Activated CD8-positive, alpha-beta memory T cell treated with anti-CD3 and anti-CD28 coated beads, Interleukin-2, amount 50 U/mL, for 1 hour (primary cell): ENCODE results near the gene PPM1K.
"Not testable (repeated sequence)": the region's sequence is repeated elsewhere in the genome, so short reads cannot be mapped to it uniquely, and the experiment has no call there.

Experiments used
- DNase-seq: peaks from one replicate; pipeline ENCODE4 v3.0.0-alpha.2; 2020; ENCODE audit errors: extremely low read depth

PPM1K gene

DNA sequence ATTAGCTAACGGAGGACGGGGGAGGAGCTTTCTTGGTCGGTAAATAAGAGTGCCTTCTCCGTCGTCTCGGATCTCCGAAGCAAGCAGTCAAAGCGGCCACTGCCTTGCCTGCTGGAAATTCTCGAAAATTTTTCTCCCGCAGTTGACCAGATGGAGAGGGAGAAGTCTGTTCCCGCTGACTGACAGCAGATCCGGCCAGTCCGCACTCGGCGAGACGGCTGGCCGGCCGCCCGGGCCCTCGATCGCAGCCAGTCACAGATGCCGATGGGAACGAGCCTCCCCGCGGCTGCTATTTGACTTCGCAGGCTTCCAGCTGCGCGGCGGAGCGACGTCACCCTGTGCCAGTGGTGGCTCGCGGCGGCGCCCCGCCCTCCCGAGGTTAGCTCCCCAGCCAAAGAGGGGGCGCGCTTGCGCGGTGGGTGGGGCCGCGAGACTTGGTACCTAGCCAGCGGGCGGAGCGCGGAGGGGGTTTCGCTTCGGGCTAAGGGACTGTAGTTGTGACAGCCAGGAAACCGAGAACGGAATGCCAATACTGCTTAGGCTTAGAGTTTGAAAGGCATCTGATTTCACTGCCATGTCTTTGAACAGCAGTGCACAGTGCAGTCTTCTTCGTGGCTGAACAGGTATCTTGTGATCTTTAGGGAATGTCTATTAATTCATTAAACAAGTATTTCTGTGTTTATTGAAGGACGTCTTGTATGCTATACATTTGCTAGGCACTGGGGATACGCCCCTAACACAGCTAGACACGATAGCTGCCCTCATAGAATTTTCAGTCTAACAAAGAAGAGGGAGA lies at the start of gene PPM1K:
TSS of gene PPM1K (minus strand) at position 123 of the 796 bp plus-strand sequence. CDS start 5,978 bp downstream, outside the sequence.
- DNase-seq = peak; percentile 94

- no peak for DNase-seq
Observed at GRCh38 chr4:88333741-88334405, 49.5 kb upstream of the PPM1K start.

- DNase-seq = no peak
Observed at GRCh38 chr4:88327665-88328064, 43.3 kb upstream of the PPM1K start.

DNA sequence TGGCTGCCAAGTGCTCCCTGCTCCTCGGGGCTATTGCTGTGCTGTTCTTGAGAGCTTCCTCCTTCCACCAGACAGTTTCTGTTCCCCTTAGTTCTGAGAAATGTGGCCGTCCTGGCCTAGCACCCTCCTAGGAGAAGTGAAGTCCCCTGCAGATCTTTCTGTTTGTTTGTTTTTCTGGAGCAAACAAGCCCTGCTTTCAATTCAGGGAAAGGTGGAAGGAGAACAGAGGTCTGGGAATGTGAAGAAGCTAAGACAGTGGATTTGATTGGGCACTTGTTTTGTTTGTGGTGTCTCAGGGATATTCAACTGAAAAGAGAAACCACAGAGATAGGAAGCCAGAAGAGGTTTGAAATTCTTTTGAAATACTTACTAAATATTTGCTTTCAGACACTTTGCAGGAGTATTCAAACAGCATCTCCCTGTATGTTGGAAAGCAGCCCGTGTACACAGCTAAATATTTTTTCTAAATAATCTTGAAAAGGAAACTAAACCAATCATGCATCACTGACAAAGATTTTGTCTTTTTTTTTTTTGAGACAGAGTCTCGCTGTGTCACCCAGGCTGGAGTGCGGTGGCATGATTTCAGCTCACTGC lies 36.5 kb upstream of the PPM1K start:
- DNase-seq = no peak

GRCh38 chr4:88320224-88320779 lies 35.9 kb upstream of the PPM1K start:
- no peak for DNase-seq

GRCh38 chr4:88318751-88319350 lies 34.5 kb upstream of the PPM1K start:
- DNase-seq = no peak

- no peak for DNase-seq
Observed at GRCh38 chr4:88315460-88316017, 31.2 kb upstream of the PPM1K start.

GRCh38 chr4:88313088-88313624 lies 28.8 kb upstream of the PPM1K start:
- not testable (repeated sequence) for DNase-seq

DNA sequence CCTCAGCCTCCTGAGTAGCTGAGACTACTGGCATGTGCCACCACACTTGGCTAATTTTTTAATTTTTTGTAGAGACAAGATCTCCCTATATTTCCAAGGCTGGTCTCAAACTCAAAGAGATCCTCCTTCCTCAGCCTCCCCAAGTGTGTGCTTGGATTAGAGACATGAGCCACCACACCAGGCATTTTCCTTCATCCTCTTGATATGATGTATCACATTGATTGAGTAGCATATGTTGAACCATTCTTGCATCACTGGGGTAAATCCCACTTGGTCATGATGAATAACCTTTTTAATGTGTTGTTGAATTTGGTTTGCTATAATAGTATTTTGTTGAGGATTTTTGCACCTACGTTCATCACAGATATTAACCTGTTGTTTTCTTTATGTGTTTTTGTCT lies 24.2 kb upstream of the PPM1K start:
- DNase-seq = no peak

- no peak for DNase-seq
Observed at GRCh38 chr4:88297725-88298454, 13.5 kb upstream of the PPM1K start.

GRCh38 chr4:88297212-88297516 lies 12.8 kb upstream of the PPM1K start:
- no peak for DNase-seq

- no peak for DNase-seq
Observed at GRCh38 chr4:88296413-88297211, 12.3 kb upstream of the PPM1K start.

GRCh38 chr4:88295656-88296055 lies 11.3 kb upstream of the PPM1K start:
- no peak for DNase-seq

DNA sequence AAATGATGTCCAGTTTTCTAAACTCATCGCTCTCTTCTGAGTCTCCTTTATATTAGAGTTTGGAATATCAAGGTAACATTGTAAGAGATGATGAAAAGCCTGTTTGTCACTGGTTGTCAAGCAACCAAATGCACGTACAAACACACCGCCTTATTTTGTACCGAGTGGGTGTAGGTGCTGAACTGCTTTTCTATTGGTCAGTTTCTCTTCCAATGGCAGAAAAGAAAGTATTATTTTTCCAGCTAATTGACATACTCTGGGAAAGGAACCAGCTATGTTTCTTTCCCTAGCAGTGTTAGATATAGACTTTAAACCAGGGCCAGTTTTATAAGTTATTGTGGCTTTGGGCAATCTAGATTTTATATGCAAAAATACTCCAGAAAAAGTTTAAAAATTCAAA lies 6.6 kb upstream of the PPM1K start:
- no peak for DNase-seq

DNA sequence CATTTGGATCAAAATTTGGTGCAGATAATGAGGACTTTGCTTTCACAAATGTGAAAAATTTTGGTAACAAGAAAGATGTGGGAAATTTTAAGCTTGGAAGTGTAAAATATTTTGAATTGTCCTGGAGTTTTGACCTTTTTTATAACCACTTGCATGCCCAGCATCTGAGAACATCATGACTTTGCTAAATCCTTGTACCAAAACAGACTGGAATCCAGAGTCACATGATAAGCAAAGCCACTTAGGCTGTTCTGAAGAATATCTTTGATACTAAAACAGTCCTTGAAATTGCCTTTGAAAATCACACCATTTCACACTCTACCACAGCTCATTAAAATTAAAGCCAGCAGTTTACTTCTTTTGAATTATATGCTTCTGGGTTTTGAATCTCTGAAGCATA lies 2.5 kb upstream of the PPM1K start:
- no peak for DNase-seq

- no peak for DNase-seq
Observed at GRCh38 chr4:88285235-88285653, 883 bp upstream of the PPM1K start.

DNA sequence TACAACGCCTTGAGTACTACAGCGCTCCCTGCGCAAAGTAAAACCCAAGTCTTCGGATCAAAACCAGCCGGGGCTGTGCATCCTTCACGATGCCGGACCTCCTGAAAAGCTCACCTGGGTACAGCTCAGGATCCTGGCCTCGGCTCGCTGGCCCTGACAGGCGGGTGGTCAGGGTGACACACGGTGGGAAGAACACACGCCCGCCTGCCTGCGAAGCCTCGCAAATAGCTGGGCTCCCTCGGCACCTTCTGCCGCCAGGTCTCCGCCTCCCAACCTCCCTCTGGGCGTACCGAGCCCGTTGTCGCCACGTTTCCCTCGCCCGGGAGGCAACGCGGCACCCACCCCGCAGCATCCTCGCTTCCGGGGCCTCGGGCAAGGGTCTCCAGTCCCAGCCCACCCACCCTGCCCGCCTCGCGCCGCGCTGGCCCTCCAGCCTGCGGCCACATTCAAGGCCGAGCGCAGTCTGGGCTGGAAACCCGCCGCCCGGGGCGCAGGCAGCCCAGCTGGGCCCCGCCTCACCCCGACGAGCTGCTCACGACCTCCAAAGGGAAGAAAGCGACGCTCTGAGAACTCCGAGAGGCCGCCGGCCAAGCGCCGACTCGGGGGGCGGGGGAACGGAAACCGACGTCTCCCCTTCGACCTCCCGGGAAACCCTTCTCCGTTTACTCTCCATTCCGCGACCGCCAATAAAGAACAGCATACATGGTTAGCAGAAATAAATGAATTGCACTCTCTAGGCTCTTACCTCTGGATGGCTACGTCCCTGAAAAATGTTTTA lies 511 bp downstream of the PPM1K start:
- DNase-seq = peak; percentile 17

DNA sequence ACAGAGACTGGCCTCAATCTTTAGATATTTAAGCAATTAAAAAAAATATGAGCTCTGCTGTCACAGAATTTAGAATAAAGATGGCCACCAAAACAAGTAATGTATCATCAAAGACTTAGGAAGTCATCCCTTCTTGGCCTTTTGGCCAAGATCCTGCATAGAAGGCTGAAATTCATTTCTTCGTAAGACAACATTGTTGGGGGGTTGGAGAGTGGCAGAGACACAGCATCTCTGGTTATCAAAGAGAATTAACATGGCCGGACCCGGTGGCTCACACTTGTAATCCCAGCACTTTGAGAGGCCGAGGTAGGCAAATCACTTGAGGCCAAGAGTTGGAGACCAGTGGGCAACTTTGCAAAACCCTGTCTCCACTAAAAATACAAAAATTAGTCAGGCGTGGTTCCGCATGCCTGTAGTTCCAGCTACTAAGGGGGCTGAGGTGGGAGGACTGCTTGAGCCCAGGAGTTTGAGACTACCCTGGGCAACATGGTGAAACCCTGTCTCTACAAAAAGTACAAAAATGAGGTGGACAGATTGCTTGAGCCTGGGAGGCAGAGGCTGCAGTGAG lies 4.0 kb downstream of the PPM1K start:
- DNase-seq = no peak

- DNase-seq = no peak
Observed at GRCh38 chr4:88277711-88278225, 6.6 kb downstream of the PPM1K start.
